DND-41 (cell line): ENCODE measurements around the gene BMP7.

Experiments used
- ATAC-seq: fragments of 200-7000 bp; cut with Tn5 transposase; 3 replicates; pipeline ENCODE4 v1.9.1; 2021; ENCODE audit warnings: low read depth; ENCODE audit not compliant: insufficient read depth
- DNase-seq: peaks from one replicate; pipeline ENCODE4 v3.0.0-alpha.2; 2020
- H2AFZ ChIP-seq: 2 replicates; pipeline ENCODE4 v1.6.0; 2012; ENCODE audit warnings: low read depth, low read length
- H3K27ac ChIP-seq: 2 replicates; pipeline ENCODE4 v1.5.1; 2012; ENCODE audit warnings: low read length, inconsistent platforms
- H3K27me3 ChIP-seq: fragments of 200-600 bp; sonication (generic); 2 replicates; pipeline ENCODE4 v1.6.0; 2012; ENCODE audit warnings: low read length, mild to moderate bottlenecking, inconsistent platforms; ENCODE audit not compliant: insufficient read depth, poor library complexity
- H3K36me3 ChIP-seq: 2 replicates; pipeline ENCODE4 v1.5.1; 2012; ENCODE audit warnings: low read length, inconsistent platforms; ENCODE audit not compliant: insufficient read depth
- H3K4me1 ChIP-seq: 2 replicates; pipeline ENCODE4 v1.5.1; 2012; ENCODE audit warnings: mild to moderate bottlenecking, low read length; ENCODE audit not compliant: insufficient read depth
- H3K4me2 ChIP-seq: 2 replicates; pipeline ENCODE4 v1.6.0; 2012; ENCODE audit warnings: mild to moderate bottlenecking, moderate library complexity, low read length, inconsistent platforms; ENCODE audit not compliant: insufficient read depth
- H3K4me3 ChIP-seq, 2 experiments: fragments of 200-600 bp in 1 of 2; shearing (Covaris generic) in 1 of 2; 2 replicates each; pipeline ENCODE4 v1.5.1; 2012 to 2016; ENCODE audit warnings: inconsistent platforms in 2 of 2, low read length in 2 of 2, mild to moderate bottlenecking in 2 of 2, low read depth in 1 of 2, moderate library complexity in 1 of 2
- H3K79me2 ChIP-seq: 2 replicates; pipeline ENCODE4 v1.6.0; 2012; ENCODE audit warnings: low read length, inconsistent platforms; ENCODE audit not compliant: insufficient read depth
- H3K9ac ChIP-seq: 2 replicates; pipeline ENCODE4 v1.6.0; 2012; ENCODE audit warnings: low read depth, mild to moderate bottlenecking, inconsistent platforms, low read length, moderate library complexity
- H3K9me3 ChIP-seq: 2 replicates; pipeline ENCODE4 v1.5.1; 2012; ENCODE audit warnings: low read length, moderate library complexity, mild to moderate bottlenecking, inconsistent platforms; ENCODE audit not compliant: insufficient read depth, severe bottlenecking
- H4K20me1 ChIP-seq: 2 replicates; pipeline ENCODE4 v1.6.0; 2012; ENCODE audit warnings: low read length; ENCODE audit not compliant: insufficient read depth
- CTCF ChIP-seq: IDR thresholded peaks from 2 replicates; pipeline ENCODE4 v1.5.1; 2012; ENCODE audit warnings: borderline replicate concordance, low read length, moderate library complexity, mild to moderate bottlenecking; ENCODE audit not compliant: poor library complexity, severe bottlenecking; ENCODE audit errors: extremely low read depth
- EZH2 ChIP-seq: IDR thresholded peaks from 3 replicates; pipeline ENCODE4 v1.6.1; 2012; ENCODE audit warnings: borderline replicate concordance, low read depth, mild to moderate bottlenecking, moderate library complexity, low read length, inconsistent platforms; ENCODE audit not compliant: severe bottlenecking

BMP7 gene

GRCh38 chr20:57313951-57314350 is 47.5 kb upstream of the BMP7 start:
- Histone ChIP-seq H2AFZ (no peak overlapping the region), H3K27ac (no peak overlapping the region), H3K27me3 (peaks cover 47% of the 10 kb centered on the region), H3K4me2 (no peak overlapping the region), H3K9me3 (no peaks in the 10 kb centered on the region), H4K20me1 (0 out of 2 replicates have a peak, but pooled peaks cover 2% of the 10 kb centered on the region), H3K36me3 (no peaks in the 10 kb centered on the region), H3K4me1 (no peaks in the 10 kb centered on the region), H3K79me2 (no peaks in the 10 kb centered on the region), H3K9ac (no peak overlapping the region), H3K4me3 (no peak overlapping the region)
- no peak for DNase-seq
- TF ChIP-seq CTCF, result no peak
- no peak for TF ChIP-seq EZH2
- no peak for ATAC-seq

GRCh38 chr20:57313230-57313629 is 46.8 kb upstream of the BMP7 start:
- Histone ChIP-seq H4K20me1 (0 out of 2 replicates have a peak, but pooled peaks cover 2% of the 10 kb centered on the region), H2AFZ (no peak overlapping the region), H3K9me3 (no peaks in the 10 kb centered on the region), H3K79me2 (no peaks in the 10 kb centered on the region), H3K4me1 (no peaks in the 10 kb centered on the region), H3K27me3 (peaks cover 49% of the 10 kb centered on the region), H3K36me3 (no peaks in the 10 kb centered on the region), H3K4me3 (no peak overlapping the region), H3K27ac (no peak overlapping the region), H3K9ac (no peak overlapping the region), H3K4me2 (no peak overlapping the region)
- ATAC-seq (no peak), DNase-seq (no peak)
- TF ChIP-seq CTCF, result no peak
- TF ChIP-seq EZH2, result no peak

- Histone ChIP-seq H3K4me1 (no peaks in the 10 kb centered on the region), H3K36me3 (no peaks in the 10 kb centered on the region), H3K79me2 (no peaks in the 10 kb centered on the region), H3K27me3 (peaks cover 54% of the 10 kb centered on the region), H3K27ac (no peak overlapping the region), H4K20me1 (0 out of 2 replicates have a peak, but pooled peaks cover 2% of the 10 kb centered on the region), H2AFZ (no peak overlapping the region), H3K4me2 (no peak overlapping the region), H3K9me3 (no peaks in the 10 kb centered on the region), H3K9ac (no peak overlapping the region), H3K4me3 (no peak overlapping the region)
- no peak for ATAC-seq
- TF ChIP-seq CTCF (no peak), EZH2 (no peak)
- no peak for DNase-seq
Observed at GRCh38 chr20:57312138-57312537, 45.7 kb upstream of the BMP7 start.

GRCh38 chr20:57310821-57311514 is 44.5 kb upstream of the BMP7 start:
- no peaks in the 10 kb centered on the region for H3K9me3 ChIP-seq
- no peak for DNase-seq
- H3K27ac ChIP-seq, result no peak overlapping the region
- ATAC-seq, result no peak
- peaks cover 61% of the 10 kb centered on the region for H3K27me3 ChIP-seq
- H2AFZ ChIP-seq, result no peak overlapping the region
- no peaks in the 10 kb centered on the region for H3K36me3 ChIP-seq
- no peak overlapping the region for H3K4me3 ChIP-seq
- no peaks in the 10 kb centered on the region for H3K4me1 ChIP-seq
- H3K79me2 ChIP-seq, result no peaks in the 10 kb centered on the region
- TF ChIP-seq EZH2 (no peak), CTCF (no peak)
- no peak overlapping the region for H3K4me2 ChIP-seq
- 0 out of 2 replicates have a peak, but pooled peaks cover 2% of the 10 kb centered on the region for H4K20me1 ChIP-seq
- no peak overlapping the region for H3K9ac ChIP-seq
